ENCODE measurements around the gene CLIC5.

GRCh38 chr6:45971287-45971686 lies 44.4 kb downstream of the CLIC5 start:
- no peak for TF ChIP-seq POLR2A (IDR thresholded peaks at IDR 0.05)
- no peak for TF ChIP-seq EP300 (IDR thresholded peaks at IDR 0.05)

Measured in suprapubic skin (tissue), 2 donors.